ENCODE measurements around the gene PDZRN3. TPM values are rescaled to one million over a fixed set of nuclear protein-coding genes. Genes with fewer than 3 reads are reported as not detected.

The PDZRN3 gene
- total and polyA plus RNA-seq, 2 experiments from 2014 or later = 22.3 to 35.6 TPM

- Histone ChIP-seq H3K9ac (no peak overlapping the region), H3K9me3 (ENCODE audit: low read depth) (no peaks in the 10 kb centered on the region), H3K27me3 (replicated peaks; ENCODE audit: insufficient read depth) (no peaks in the 10 kb centered on the region; the same call in 1 of the 2 replicates), H3K4me3 (no peak overlapping the region), H3K27ac (no peak overlapping the region), H3K36me3 (ENCODE audit: low read depth) (no peaks in the 10 kb centered on the region), H3K4me1 (ENCODE audit: insufficient read depth) (no peaks in the 10 kb centered on the region), H3K9me2 (ENCODE audit: insufficient read depth) (no peaks in the 10 kb centered on the region), H3K79me2 (ENCODE audit: insufficient read depth) (no peaks in the 10 kb centered on the region), H2AFZ (no peak overlapping the region), H4K20me1 (ENCODE audit: insufficient read depth) (no peaks in the 10 kb centered on the region), H3F3A (ENCODE audit: insufficient read depth) (no peaks in the 10 kb centered on the region), H3K4me2 (ENCODE audit: unreplicated experiment) (no peak overlapping the region)
- WGBS, 2 experiments (ENCODE audit: low coverage in 1 of 2, low lambda C conversion rate in 2 of 2, missing lambda C conversion rate in 2 of 2) = 93 to 95% methylated on average over 1 of the region's 1 CpG
- in situ Hi-C loops (cut with MboI) = no loop called here
- no peak for TF ChIP-seq EZH2 (IDR thresholded peaks at IDR 0.05; ENCODE audit: insufficient read depth, poor library complexity, severe bottlenecking)
- no peak for TF ChIP-seq EZH2phosphoT487 (IDR thresholded peaks at IDR 0.05; ENCODE audit: insufficient read depth, low read depth)
- DNase-seq = no peak
Observed at GRCh38 chr3:73342077-73342476, 282.7 kb downstream of the PDZRN3 start.

GRCh38 chr3:73341272-73341935 lies 283.3 kb downstream of the PDZRN3 start:
- Histone ChIP-seq H3K4me2 (ENCODE audit: unreplicated experiment) (no peak overlapping the region), H3K9ac (no peak overlapping the region), H4K20me1 (ENCODE audit: insufficient read depth) (no peaks in the 10 kb centered on the region), H3K79me2 (ENCODE audit: insufficient read depth) (no peaks in the 10 kb centered on the region), H3K36me3 (ENCODE audit: low read depth) (no peaks in the 10 kb centered on the region), H3K27me3 (replicated peaks; ENCODE audit: insufficient read depth) (no peaks in the 10 kb centered on the region; the same call in 1 of the 2 replicates), H3K27ac (no peak overlapping the region), H3F3A (ENCODE audit: insufficient read depth) (no peaks in the 10 kb centered on the region), H3K9me3 (ENCODE audit: low read depth) (no peaks in the 10 kb centered on the region), H3K4me1 (ENCODE audit: insufficient read depth) (no peaks in the 10 kb centered on the region), H3K4me3 (no peak overlapping the region), H2AFZ (no peak overlapping the region), H3K9me2 (ENCODE audit: insufficient read depth) (no peaks in the 10 kb centered on the region)
- TF ChIP-seq EZH2phosphoT487 (IDR thresholded peaks at IDR 0.05; ENCODE audit: insufficient read depth, low read depth) = no peak
- no peak for TF ChIP-seq EZH2 (IDR thresholded peaks at IDR 0.05; ENCODE audit: insufficient read depth, poor library complexity, severe bottlenecking)
- in situ Hi-C loops (cut with MboI) = no loop called here
- DNase-seq = no peak
- WGBS, 2 experiments (ENCODE audit: low coverage in 1 of 2, low lambda C conversion rate in 2 of 2, missing lambda C conversion rate in 2 of 2) = 71 to 80% methylated on average over 3 of the region's 3 CpGs

GRCh38 chr3:73332558-73332957 lies 292.2 kb downstream of the PDZRN3 start:
- in situ Hi-C loops (cut with MboI) = no loop called here

More at GRCh38 chr3:73332558-73332957, 292.2 kb downstream of the PDZRN3 start:
- H3K9me3 ChIP-seq (ENCODE audit: low read depth) = no peaks in the 10 kb centered on the region
- no peak overlapping the region for H3K9ac ChIP-seq
- no peaks in the 10 kb centered on the region for H3K79me2 ChIP-seq (ENCODE audit: insufficient read depth)
- no peaks in the 10 kb centered on the region for H4K20me1 ChIP-seq (ENCODE audit: insufficient read depth)
- H3K9me2 ChIP-seq (ENCODE audit: insufficient read depth) = no peaks in the 10 kb centered on the region
- H3K36me3 ChIP-seq (ENCODE audit: low read depth) = no peaks in the 10 kb centered on the region
- no peak overlapping the region for H3K4me3 ChIP-seq
- H3K4me2 ChIP-seq (ENCODE audit: unreplicated experiment) = no peak overlapping the region
- no peak overlapping the region for H3K27ac ChIP-seq
- peaks cover 20% of the 10 kb centered on the region; the same call in 1 of the 2 replicates for H3K27me3 ChIP-seq (replicated peaks; ENCODE audit: insufficient read depth)
- TF ChIP-seq EZH2phosphoT487 (IDR thresholded peaks at IDR 0.05; ENCODE audit: insufficient read depth, low read depth) (no peak), EZH2 (IDR thresholded peaks at IDR 0.05; ENCODE audit: insufficient read depth, poor library complexity, severe bottlenecking) (no peak)
- WGBS, 2 experiments (ENCODE audit: low coverage in 1 of 2, low lambda C conversion rate in 2 of 2, missing lambda C conversion rate in 2 of 2) = 40 to 54% methylated on average over 3 of the region's 3 CpGs
- H2AFZ ChIP-seq = no peak overlapping the region
- H3F3A ChIP-seq (ENCODE audit: insufficient read depth) = no peaks in the 10 kb centered on the region
- no peak for DNase-seq
- no peaks in the 10 kb centered on the region for H3K4me1 ChIP-seq (ENCODE audit: insufficient read depth)

Small RNAs within 50 kb of the gene (small RNA-seq; reads per million reads assigned to genes)
- gene RNU7-119P (ENCODE audit: low read depth, low replicate concordance) = not detected
